Activated CD4-positive, alpha-beta T cell treated with anti-CD3 and anti-CD28 coated beads, Interleukin-2, amount 10 ng/mL, durations not matched to agents 24 days and 14 days (primary cell): ENCODE measurements around the gene MAP3K5. TPM values are rescaled to one million over a fixed set of nuclear protein-coding genes. Genes with fewer than 3 reads are reported as not detected.
"Not testable (repeated sequence)": the region's sequence is repeated elsewhere in the genome, so short reads cannot be mapped to it uniquely, and the experiment has no call there.

ENCODE experiments used
- DNase-seq: peaks from one replicate; pipeline ENCODE4 v3.0.0; 2022
- H3K27ac Mint-ChIP-seq: one replicate; pipeline ENCODE4 v1.8.0; 2022; ENCODE audit warnings: mild to moderate bottlenecking, mixed read lengths
- H3K27me3 Mint-ChIP-seq: one replicate; pipeline ENCODE4 v1.8.0; 2022; ENCODE audit warnings: mixed read lengths
- H3K36me3 Mint-ChIP-seq: one replicate; pipeline ENCODE4 v1.8.0; 2022; ENCODE audit warnings: low read depth, mild to moderate bottlenecking, mixed read lengths
- H3K4me1 Mint-ChIP-seq: one replicate; pipeline ENCODE4 v1.8.0; 2021; ENCODE audit warnings: mixed read lengths
- H3K4me3 Mint-ChIP-seq: one replicate; pipeline ENCODE4 v1.8.0; 2022; ENCODE audit warnings: mild to moderate bottlenecking, moderate library complexity, mixed read lengths
- H3K9me3 Mint-ChIP-seq: one replicate; pipeline ENCODE4 v1.8.0; 2021; ENCODE audit warnings: mixed read lengths
- intact Hi-C: fragments of 100-400 bp; cut with micrococcal nuclease; formaldehyde crosslinking; loops from one replicate; pipeline ENCODE4 v1.15.1; 2023
- total RNA-seq: library from RNA; stranded (reverse); gene quantifications from 2 replicates; pipeline ENCODE4 v1.2.3, GENCODE V29; 2022

The MAP3K5 gene
- total RNA-seq, 1 donor from 2014 or later, result 8.7 TPM

- no peak overlapping the region for H3K27ac Mint-ChIP-seq
- peaks cover 34% of the 10 kb centered on the region for H3K4me1 Mint-ChIP-seq
- H3K27me3 Mint-ChIP-seq, result no peaks in the 10 kb centered on the region
- H3K36me3 Mint-ChIP-seq, result peaks cover 14% of the 10 kb centered on the region
- intact Hi-C loops, result no loop called here
- peak; percentile 7 for DNase-seq
- no peak overlapping the region for H3K4me3 Mint-ChIP-seq
- H3K9me3 Mint-ChIP-seq, result peaks cover 6% of the 10 kb centered on the region
These were observed 64.0 kb downstream of the MAP3K5 start for GRCh38 chr6:136728033-136728939.

DNA sequence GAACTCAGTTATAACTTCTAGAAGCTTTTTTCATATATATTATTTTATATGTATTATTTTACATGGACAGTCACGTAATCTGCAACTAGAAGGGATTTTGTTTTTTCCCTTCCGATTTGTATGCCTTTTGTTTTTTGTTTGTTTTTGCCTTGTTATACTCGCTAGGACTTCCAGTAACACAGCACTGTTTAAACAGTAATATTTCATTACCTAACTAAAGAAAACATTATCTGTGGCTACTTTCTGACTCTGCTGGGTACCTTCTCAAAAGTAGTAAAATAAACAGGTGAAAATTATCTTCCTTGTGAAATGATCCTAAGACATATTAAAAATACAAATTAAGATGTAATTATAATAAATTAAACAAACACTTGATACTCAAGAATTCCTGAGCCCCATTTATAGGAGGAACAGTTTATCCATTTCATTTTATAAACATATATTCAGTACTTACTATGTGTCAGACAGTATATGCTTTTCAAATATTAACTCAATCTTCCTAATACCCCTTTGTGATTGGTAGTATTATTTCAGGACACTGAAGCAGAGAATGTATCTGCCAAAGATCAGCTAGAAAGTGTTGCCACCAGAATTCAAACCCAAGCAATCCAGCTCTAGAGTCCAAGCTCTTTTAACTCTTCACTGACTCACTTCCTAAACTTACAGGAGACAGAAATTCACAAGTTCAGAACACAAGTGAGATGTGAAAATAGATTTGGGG, 65.3 kb downstream of the MAP3K5 start:
- Mint-ChIP-seq H3K4me1 (peaks cover 33% of the 10 kb centered on the region), H3K9me3 (peaks cover 6% of the 10 kb centered on the region), H3K27ac (no peak overlapping the region), H3K4me3 (no peak overlapping the region), H3K27me3 (no peaks in the 10 kb centered on the region), H3K36me3 (peaks cover 15% of the 10 kb centered on the region)
- DNase-seq, result peak; percentile 14
- intact Hi-C loops, result no loop called here

DNA sequence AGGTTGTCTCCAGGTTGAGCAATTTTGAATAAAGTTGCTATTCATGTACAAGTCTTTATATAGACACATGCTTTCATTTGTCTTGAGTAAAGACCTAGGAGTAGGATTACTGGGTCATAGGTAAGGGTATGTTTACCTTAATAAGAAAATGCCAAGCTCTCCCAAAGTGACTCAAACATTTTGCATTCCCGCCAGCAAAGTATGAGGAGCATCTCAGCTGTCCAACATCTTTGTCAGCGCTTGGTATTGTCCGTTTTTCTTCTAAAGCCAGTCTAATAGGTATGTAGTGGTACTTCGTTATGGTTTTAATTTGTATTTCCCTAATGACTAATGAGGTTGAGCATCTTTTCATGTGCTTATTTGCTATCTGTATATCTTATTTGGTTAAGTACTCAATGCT, 67.2 kb downstream of the MAP3K5 start:
- no peak overlapping the region for H3K27ac Mint-ChIP-seq
- no peak overlapping the region for H3K4me3 Mint-ChIP-seq
- H3K4me1 Mint-ChIP-seq, result peaks cover 28% of the 10 kb centered on the region
- DNase-seq, result peak; percentile 6
- intact Hi-C loops, result no loop called here
- H3K36me3 Mint-ChIP-seq, result peaks cover 23% of the 10 kb centered on the region
- H3K9me3 Mint-ChIP-seq, result peaks cover 9% of the 10 kb centered on the region
- no peaks in the 10 kb centered on the region for H3K27me3 Mint-ChIP-seq

- Mint-ChIP-seq H3K27ac (peak overlapping the region; percentile 2), H3K27me3 (no peaks in the 10 kb centered on the region), H3K36me3 (peaks cover 26% of the 10 kb centered on the region), H3K9me3 (peaks cover 2% of the 10 kb centered on the region), H3K4me1 (peaks cover 37% of the 10 kb centered on the region), H3K4me3 (peak overlapping the region; percentile 14)
- intact Hi-C loops, result no loop called here
- peak; percentile 67 for DNase-seq
These were observed 68.5 kb downstream of the MAP3K5 start for GRCh38 chr6:136723780-136724179.

- peak; percentile 21 for DNase-seq
- Mint-ChIP-seq H3K9me3 (peaks cover 2% of the 10 kb centered on the region), H3K27me3 (no peaks in the 10 kb centered on the region), H3K4me1 (peaks cover 46% of the 10 kb centered on the region), H3K27ac (no peak overlapping the region), H3K36me3 (peaks cover 30% of the 10 kb centered on the region), H3K4me3 (no peak overlapping the region)
- intact Hi-C loops, result no loop called here
These were observed 70.8 kb downstream of the MAP3K5 start for GRCh38 chr6:136721467-136721866.

GRCh38 chr6:136720045-136720770, 72.1 kb downstream of the MAP3K5 start:
- peaks cover 2% of the 10 kb centered on the region for H3K9me3 Mint-ChIP-seq
- peaks cover 36% of the 10 kb centered on the region for H3K36me3 Mint-ChIP-seq
- peak overlapping the region; percentile 55 for H3K27ac Mint-ChIP-seq
- DNase-seq, result no peak
- intact Hi-C loops, result no loop called here
- H3K4me1 Mint-ChIP-seq, result peaks cover 47% of the 10 kb centered on the region
- peak overlapping the region; percentile 63 for H3K4me3 Mint-ChIP-seq
- no peaks in the 10 kb centered on the region for H3K27me3 Mint-ChIP-seq

DNA sequence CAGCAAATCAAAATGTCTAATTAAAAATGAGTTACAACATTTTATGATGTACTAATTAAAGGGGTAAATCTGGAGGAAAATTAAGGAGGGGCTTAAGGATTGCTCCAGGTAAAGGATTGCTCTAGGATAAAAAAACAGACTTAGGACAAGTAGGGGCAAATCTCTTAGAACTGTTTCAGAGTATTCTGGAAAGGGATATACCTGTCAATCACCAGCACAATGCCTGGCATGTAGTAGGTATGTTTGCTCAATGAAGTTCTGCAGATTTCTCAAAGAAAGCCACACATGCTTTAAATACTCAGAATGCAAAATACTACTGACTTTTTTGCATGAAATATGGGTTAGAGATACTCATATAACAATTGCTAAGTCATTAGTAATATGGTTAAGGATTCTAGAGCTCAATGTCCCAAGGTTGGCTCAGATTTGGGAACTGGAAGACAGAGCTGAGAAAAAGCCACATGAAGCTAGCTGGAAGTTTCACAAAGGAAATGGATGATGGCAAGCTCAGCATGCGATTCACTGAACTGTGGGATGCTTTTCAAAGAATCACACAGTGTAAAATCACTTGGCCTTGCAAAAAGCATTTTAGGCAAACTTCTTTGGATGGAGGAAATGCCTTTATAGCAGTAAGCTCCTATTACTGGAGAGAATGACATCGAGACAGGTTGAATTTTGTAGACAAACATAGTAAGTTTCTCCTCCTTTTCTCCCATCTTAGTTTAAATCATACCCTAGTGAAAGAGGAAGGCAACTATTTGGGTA, 72.8 kb downstream of the MAP3K5 start:
- peak; percentile 64 for DNase-seq
- intact Hi-C loops, result loop anchor here (1.0 to 2.0 kb wide), 2 partner anchors 32 to 73 kb away; partner anchors contain the start of gene MAP3K5
- Mint-ChIP-seq H3K36me3 (peaks cover 35% of the 10 kb centered on the region), H3K4me3 (peak overlapping the region; percentile 63), H3K27ac (peak overlapping the region; percentile 55), H3K4me1 (peaks cover 43% of the 10 kb centered on the region), H3K9me3 (peaks cover 2% of the 10 kb centered on the region), H3K27me3 (no peaks in the 10 kb centered on the region)

- Mint-ChIP-seq H3K4me1 (peaks cover 39% of the 10 kb centered on the region), H3K36me3 (peaks cover 37% of the 10 kb centered on the region), H3K27me3 (no peaks in the 10 kb centered on the region), H3K9me3 (peaks cover 2% of the 10 kb centered on the region), H3K4me3 (no peak overlapping the region), H3K27ac (no peak overlapping the region)
- no peak for DNase-seq
- intact Hi-C loops, result loop anchor here (2.0 kb wide), 1 partner anchor 74 kb away; the partner anchor contains the start of gene MAP3K5
These were observed 73.8 kb downstream of the MAP3K5 start for GRCh38 chr6:136718476-136718875.

- intact Hi-C loops, result no loop called here
- Mint-ChIP-seq H3K27me3 (no peaks in the 10 kb centered on the region), H3K27ac (peak overlapping the region; percentile 32)
These were observed 74.6 kb downstream of the MAP3K5 start for GRCh38 chr6:136717716-136717990.

DNA sequence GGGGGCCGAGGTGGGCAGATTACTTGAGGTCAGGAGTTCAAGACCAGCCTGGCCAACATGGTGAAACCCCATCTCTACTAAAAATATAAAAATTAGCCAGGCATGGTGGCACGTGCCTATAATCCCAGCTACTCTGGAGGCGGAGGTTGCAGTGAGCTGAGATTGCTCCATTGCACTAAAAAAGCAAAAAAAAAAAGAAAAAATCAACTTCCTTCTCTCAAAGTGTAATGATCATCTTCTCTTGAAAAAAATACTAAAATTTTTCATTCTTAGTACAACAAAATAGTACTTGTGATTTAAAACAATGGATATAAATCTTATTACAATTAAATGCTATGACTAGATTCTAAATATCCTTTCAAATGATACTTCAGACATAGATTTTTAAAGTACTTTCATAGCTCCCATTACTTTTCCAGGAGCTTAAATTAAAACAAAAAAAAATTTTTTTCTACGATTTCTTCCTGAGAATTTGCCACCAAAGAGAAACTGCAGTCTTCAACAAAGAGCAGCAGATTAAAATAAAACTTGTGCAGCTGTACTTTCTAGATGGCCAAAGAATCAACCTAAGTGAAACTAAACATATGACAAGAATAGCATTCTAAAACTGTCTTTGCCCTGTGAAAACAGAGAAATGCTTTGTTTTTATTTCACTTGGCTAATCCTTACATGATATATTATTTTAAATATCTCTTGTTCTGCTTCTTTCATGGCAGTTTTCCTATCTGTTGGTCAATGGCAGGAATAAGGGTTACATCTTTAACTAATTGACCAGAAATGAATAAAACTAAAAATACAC, 75.2 kb downstream of the MAP3K5 start:
- Mint-ChIP-seq H3K27me3 (no peaks in the 10 kb centered on the region), H3K4me3 (no peak overlapping the region), H3K27ac (no peak overlapping the region), H3K36me3 (peaks cover 46% of the 10 kb centered on the region), H3K4me1 (peaks cover 40% of the 10 kb centered on the region), H3K9me3 (peaks cover 7% of the 10 kb centered on the region)
- DNase-seq, result peak; percentile 6
- intact Hi-C loops, result no loop called here

More at GRCh38 chr6:136717716-136717990, 74.6 kb downstream of the MAP3K5 start:
- peaks cover 43% of the 10 kb centered on the region for H3K36me3 Mint-ChIP-seq
- no peak overlapping the region for H3K4me3 Mint-ChIP-seq
- H3K4me1 Mint-ChIP-seq, result peaks cover 40% of the 10 kb centered on the region
- H3K9me3 Mint-ChIP-seq, result peaks cover 5% of the 10 kb centered on the region
- no peak for DNase-seq

DNA sequence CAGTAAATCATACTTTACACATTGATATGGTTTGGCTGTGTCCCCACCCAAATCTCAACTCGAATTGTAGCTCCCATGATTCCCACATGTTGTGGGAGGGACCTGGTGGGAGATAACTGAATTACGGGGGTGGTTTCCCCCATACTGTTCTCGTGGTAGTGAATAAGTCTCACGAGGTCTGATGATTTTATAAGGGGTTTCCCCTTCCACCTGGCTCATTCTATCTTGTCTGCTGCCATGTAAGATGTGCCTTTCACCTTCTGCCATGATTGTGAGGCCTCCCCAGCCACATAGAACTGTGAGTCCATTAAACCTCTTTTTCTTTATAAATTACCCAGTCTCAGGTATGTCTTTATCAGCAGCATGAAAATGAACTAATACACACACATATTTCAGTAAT, 79.6 kb downstream of the MAP3K5 start:
- intact Hi-C loops, H3K27ac Mint-ChIP-seq, H3K27me3 Mint-ChIP-seq, H3K9me3 Mint-ChIP-seq, H3K4me3 Mint-ChIP-seq, DNase-seq: not testable (repeated sequence)
- peaks cover 14% of the 10 kb centered on the region for H3K4me1 Mint-ChIP-seq
- peaks cover 26% of the 10 kb centered on the region for H3K36me3 Mint-ChIP-seq

DNA sequence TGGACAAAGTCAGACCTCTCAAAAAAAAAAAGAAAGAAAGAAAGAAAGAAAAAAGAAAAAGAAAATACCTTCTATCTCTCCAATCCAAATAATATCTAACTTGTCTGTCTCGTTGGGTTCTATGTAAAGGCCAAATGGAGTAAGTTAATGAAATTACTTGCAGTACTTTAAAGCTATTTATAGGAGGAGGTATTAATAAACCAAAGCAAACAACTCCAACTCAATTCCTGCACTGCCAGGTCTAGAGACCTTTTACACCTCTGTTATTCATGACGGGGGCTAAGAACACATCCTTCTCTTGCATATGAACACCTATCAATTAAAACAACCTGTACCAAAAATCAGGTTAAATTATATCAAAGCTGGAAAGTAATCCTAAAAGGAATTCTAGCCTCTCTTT, 80.6 kb downstream of the MAP3K5 start:
- Mint-ChIP-seq H3K9me3 (peaks cover 5% of the 10 kb centered on the region), H3K4me3 (no peak overlapping the region), H3K4me1 (peaks cover 11% of the 10 kb centered on the region), H3K36me3 (peaks cover 29% of the 10 kb centered on the region), H3K27ac (no peak overlapping the region), H3K27me3 (no peaks in the 10 kb centered on the region)
- DNase-seq, result no peak
- intact Hi-C loops, result no loop called here
